Coronary artery (tissue), 2 donors: Measurements from ENCODE around the gene ADCY1.

Experiments
- DNase-seq: peaks from one replicate; pipeline ENCODE4 v3.0.0-alpha.2; 2017; ENCODE audit warnings: low spot score
- H3K27ac ChIP-seq, 2 donors: fragments of 200-600 bp; sonication (generic); one replicate each; pipeline ENCODE4 v1.5.1; 2016 to 2019
- H3K4me3 ChIP-seq: fragments of 200-600 bp; sonication (generic); 2 replicates; pipeline ENCODE4 v1.5.1; 2016; ENCODE audit warnings: mild to moderate bottlenecking, moderate library complexity
- TF ChIP-seq, protein P1 (sequence below): fragments of 200-600 bp; sonication (generic); IDR thresholded peaks from one replicate; pipeline ENCODE4 v1.5.1; 2019; ENCODE audit warnings: antibody characterized with exemption

The ADCY1 gene

GRCh38 chr7:45652630-45653029 lies 78.5 kb downstream of the ADCY1 start:
- TF ChIP-seq, protein P1, sequence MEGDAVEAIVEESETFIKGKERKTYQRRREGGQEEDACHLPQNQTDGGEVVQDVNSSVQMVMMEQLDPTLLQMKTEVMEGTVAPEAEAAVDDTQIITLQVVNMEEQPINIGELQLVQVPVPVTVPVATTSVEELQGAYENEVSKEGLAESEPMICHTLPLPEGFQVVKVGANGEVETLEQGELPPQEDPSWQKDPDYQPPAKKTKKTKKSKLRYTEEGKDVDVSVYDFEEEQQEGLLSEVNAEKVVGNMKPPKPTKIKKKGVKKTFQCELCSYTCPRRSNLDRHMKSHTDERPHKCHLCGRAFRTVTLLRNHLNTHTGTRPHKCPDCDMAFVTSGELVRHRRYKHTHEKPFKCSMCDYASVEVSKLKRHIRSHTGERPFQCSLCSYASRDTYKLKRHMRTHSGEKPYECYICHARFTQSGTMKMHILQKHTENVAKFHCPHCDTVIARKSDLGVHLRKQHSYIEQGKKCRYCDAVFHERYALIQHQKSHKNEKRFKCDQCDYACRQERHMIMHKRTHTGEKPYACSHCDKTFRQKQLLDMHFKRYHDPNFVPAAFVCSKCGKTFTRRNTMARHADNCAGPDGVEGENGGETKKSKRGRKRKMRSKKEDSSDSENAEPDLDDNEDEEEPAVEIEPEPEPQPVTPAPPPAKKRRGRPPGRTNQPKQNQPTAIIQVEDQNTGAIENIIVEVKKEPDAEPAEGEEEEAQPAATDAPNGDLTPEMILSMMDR = no peak
- no peak for DNase-seq
- Histone ChIP-seq H3K27ac (no peak overlapping the region), H3K4me3 (no peak overlapping the region)

GRCh38 chr7:45653209-45653907 lies 79.2 kb downstream of the ADCY1 start:
- TF ChIP-seq, protein P1 = no peak

GRCh38 chr7:45654341-45654740 lies 80.2 kb downstream of the ADCY1 start:
- Histone ChIP-seq H3K4me3 (no peak overlapping the region), H3K27ac (no peak overlapping the region)
- TF ChIP-seq, protein P1 = no peak
- DNase-seq = no peak

More at GRCh38 chr7:45653209-45653907, 79.2 kb downstream of the ADCY1 start:
- Histone ChIP-seq H3K27ac (no peak overlapping the region), H3K4me3 (no peak overlapping the region)
- DNase-seq = no peak

- Histone ChIP-seq H3K27ac (no peak overlapping the region), H3K4me3 (no peak overlapping the region)
- DNase-seq = no peak
- TF ChIP-seq, protein P1 = no peak
Observed at GRCh38 chr7:45655539-45655938, 81.4 kb downstream of the ADCY1 start.

- TF ChIP-seq, protein P1 = no peak
- Histone ChIP-seq H3K4me3 (no peak overlapping the region), H3K27ac (no peak overlapping the region)
- DNase-seq = no peak
Observed at GRCh38 chr7:45656431-45656830, 82.3 kb downstream of the ADCY1 start.

DNA sequence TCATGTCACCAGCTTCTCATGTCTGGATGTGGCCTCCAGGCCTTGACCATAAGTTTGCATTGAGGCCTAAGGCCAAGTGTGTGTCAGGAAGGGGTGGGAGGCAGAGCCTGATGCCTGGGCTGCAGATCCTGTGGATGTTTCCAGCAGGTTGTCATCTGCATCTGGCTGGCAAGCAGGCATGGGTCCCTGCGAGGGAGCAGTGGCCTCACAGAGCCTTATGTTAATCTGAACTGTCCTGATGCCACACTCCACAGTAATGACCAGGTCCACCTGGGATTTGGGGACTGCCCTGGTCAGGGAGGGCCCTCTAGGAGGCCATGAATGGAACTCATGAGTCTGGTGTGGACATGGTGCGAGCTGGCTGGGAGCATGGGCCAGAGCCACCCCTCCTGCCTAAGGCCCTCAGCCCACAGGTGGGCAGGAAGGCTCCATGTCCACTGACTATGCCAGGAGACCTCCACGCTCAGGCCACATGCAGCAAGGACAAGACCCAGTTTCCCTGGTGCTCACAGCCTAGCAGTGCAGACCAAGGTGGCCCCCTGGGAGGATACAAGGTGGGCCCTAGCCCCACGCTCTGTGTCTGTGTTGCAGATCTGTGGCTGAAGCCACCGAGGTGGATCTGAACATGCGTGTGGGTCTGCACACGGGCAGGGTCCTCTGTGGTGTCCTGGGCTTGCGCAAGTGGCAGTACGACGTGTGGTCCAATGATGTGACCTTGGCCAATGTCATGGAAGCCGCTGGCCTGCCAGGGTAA lies 83.1 kb downstream of the ADCY1 start:
- DNase-seq = no peak

More for the DNA sequence above, 83.1 kb downstream of the ADCY1 start:
- Histone ChIP-seq H3K4me3 (no peak overlapping the region), H3K27ac (no peak overlapping the region)
- TF ChIP-seq, protein P1 = no peak
